Measurements from ENCODE around the gene CHD6. TPM values are rescaled to one million over a fixed set of nuclear protein-coding genes. Genes with fewer than 3 reads are reported as not detected.

The CHD6 gene, protein sequence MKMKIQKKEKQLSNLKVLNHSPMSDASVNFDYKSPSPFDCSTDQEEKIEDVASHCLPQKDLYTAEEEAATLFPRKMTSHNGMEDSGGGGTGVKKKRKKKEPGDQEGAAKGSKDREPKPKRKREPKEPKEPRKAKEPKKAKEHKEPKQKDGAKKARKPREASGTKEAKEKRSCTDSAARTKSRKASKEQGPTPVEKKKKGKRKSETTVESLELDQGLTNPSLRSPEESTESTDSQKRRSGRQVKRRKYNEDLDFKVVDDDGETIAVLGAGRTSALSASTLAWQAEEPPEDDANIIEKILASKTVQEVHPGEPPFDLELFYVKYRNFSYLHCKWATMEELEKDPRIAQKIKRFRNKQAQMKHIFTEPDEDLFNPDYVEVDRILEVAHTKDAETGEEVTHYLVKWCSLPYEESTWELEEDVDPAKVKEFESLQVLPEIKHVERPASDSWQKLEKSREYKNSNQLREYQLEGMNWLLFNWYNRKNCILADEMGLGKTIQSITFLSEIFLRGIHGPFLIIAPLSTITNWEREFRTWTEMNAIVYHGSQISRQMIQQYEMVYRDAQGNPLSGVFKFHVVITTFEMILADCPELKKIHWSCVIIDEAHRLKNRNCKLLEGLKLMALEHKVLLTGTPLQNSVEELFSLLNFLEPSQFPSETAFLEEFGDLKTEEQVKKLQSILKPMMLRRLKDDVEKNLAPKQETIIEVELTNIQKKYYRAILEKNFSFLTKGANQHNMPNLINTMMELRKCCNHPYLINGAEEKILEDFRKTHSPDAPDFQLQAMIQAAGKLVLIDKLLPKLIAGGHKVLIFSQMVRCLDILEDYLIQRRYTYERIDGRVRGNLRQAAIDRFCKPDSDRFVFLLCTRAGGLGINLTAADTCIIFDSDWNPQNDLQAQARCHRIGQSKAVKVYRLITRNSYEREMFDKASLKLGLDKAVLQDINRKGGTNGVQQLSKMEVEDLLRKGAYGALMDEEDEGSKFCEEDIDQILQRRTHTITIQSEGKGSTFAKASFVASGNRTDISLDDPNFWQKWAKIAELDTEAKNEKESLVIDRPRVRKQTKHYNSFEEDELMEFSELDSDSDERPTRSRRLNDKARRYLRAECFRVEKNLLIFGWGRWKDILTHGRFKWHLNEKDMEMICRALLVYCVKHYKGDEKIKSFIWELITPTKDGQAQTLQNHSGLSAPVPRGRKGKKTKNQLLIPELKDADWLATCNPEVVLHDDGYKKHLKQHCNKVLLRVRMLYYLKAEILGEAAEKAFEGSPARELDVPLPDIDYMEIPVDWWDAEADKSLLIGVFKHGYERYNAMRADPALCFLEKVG (N-terminal part only)
- polyA plus RNA-seq (2013, experiment 1 of 2; ENCODE audit: insufficient read length) = 11.9 TPM
- 13.1 TPM for polyA plus RNA-seq (2013, experiment 2 of 2; ENCODE audit: insufficient read length)

DNA sequence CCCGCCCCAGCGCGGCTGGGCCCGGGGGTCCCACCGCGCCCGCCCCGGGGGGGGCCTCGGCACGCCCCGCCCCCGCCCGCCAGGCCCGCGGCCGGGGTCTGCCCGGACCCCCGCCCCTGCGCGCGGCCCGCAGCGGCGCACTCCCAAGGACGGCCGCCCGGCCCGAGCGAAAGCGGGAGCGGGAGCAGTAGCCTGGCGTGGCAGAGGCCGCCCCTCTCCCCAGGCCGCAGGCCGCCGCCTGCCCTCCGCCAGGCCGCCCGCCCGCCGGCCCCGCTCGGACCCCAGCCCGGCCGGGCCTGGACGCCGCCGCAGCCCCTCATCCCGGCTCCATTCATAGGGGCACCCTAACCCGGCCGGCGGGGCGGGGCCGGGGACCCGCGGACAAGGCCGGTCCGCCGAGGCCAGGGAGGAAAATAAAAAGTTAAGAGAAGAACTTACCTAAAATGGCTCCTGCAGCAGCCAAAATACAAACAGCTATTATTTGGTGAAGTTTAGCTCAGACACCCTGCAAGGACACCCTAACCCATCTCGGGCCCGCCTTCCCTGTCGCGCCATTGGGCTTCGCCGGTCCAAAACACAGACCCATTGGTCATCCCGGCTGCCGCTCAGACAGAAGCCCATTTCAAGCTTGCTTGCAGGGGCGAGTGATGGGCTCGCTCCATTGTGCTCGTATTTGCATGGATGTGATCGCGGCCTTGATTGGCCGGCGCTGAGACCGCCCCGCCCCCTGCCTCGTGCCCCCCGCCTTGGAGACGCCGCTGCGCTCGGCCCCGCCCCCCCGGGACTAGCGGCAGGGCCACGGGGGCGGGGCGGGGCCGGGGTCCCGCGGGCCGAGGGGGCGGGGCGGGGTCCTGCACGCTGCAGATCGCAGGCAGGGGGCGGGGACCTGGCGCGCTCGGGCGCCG is at the start of gene CHD6:
Gene CHD6, minus strand, starts transcription at position 476 of the 905 bp plus-strand sequence. CDS start 67,040 bp downstream, outside the sequence.
- DNase-seq = peak; percentile 99

DNA sequence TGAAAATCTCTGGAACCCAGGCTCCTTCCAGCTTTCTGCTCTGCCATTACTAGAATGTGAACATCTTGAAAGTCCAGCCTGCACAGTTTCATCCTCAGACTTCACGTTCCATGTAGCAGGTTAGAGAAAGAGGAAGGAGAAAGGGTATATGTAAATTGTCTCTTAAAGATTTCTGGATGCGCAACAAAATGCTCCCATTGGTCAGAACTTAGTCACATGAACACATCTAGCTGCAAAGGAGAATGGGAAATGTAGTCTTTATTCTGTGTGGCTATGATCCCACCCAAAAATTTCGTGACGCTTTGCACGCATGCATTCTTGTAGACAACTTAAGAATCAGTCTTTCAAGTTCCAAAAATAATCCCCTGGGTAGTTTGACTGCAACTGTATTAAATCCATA is 46.4 kb upstream of the CHD6 start:
- peak; percentile 34 for DNase-seq

DNA sequence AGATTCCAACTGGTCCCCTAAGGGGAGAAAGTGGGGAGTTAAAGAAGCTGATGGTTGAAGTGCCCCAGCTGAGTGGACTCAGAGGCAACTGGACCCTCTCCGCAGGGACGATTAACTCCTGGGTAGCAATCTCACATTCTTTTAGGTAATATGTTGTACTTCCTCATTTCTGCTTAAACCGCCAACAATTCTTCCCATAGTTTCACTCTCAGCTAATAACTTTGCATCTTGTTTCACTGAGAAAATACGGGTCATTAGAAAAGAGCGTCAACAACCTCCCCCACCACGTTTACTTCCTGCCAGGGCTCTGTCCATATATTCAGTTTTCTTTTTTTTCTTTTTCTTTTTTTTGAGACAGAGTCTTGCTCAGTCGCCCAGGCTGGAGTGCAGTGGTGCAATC is 39.5 kb upstream of the CHD6 start:
- DNase-seq = no peak

DNA sequence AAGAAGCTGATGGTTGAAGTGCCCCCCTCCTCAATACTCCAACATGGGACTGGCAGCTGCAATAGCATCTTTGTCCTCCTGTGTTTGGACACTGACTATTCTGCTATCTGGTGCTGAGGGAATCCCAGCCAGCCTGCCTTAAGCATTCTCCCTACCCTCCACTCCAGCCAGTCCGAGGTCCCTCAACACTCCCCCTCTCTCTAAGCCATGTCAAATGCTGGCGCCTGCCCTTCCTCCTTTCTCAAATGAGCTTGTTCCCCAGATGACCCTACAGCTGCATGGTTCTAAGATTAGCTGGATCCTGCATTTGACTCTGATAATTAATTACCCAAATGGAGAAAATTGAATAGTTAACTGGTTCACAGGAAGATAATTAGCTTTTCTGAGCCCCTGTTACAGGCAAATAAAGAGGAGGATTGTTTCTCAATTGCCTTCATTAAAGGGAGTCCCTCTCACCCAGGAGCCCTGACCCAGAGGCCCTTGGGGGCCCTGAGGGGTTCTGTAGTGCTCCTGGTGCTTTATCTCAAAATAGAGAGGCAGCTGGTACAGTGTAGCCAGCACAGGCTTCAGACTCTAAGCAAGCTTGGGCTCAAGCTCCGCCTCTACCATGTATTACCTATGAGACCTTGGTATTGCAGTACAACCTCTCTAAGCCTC is 37.9 kb upstream of the CHD6 start:
- DNase-seq = no peak

DNA sequence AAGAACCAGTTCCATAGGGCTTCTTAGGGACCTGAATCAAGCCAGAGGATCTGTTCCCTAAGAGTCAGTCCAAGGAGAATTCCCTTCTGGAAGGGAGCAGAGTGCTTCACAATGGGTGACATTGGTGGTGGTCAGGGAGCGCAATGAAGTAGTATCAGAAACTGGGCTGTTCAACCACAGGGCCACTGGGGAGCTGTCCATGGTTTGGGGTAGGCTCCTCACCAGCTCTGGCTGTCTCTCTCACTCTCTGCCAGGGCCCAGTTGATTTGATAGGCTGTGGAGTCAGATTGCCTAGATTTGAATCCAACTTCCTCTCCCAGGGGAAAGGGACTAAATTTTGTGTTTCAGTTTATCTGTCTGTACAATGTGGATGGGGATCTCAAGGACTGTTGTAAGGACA is 36.7 kb upstream of the CHD6 start:
- peak; percentile 41 for DNase-seq

DNA sequence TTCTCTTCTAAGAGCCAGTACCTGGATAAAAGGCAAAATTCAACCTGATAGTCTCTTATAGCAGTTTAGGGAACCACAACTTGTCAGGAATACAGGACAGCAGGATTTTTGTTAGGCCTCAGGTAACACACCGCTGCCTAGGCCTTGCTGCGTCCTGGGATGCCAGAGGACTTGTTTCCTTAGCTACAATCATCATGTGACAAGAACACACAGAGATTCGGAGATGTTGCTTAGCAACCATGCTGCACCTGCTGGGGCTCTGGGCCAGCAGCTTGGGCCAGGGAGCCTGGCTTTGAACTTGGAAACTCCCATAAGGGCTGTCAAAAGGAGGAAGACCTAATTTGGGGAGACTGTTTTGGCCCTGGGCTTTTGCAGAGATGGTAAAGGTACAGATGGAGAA is 36.1 kb upstream of the CHD6 start:
- no peak for DNase-seq

DNA sequence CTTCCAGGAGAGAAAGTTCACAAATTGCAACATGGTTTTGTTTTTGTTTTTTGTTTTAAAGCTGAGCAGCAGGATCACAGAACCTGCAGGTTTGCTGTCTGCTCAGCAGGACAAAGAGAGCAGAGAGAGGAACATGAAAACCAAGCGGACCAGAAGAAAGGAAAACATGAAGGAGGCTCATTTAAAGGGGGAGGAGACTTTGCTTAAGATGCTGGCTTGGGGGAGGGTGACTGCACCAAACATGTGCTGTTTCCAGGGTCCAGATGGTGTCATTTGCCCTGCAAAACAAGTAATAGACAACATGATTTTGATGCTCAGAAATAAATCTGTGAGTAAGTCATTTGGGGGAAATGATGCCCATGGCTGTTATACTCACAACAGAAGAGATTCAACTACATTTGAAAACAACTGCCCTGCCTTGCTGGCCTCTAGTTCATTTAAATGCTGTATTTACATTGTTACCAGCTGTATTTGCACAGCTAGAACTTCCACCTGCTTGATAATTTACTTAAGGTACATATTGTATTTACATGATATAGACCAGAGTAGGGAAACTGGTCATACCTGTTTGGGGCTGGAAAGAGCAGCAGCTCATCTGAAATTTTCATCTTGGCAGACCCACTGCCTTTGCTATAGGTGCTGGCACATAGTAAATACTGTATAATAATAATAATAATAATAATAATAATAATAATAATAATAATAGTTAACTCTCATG is 32.2 kb upstream of the CHD6 start:
- DNase-seq = no peak

DNA sequence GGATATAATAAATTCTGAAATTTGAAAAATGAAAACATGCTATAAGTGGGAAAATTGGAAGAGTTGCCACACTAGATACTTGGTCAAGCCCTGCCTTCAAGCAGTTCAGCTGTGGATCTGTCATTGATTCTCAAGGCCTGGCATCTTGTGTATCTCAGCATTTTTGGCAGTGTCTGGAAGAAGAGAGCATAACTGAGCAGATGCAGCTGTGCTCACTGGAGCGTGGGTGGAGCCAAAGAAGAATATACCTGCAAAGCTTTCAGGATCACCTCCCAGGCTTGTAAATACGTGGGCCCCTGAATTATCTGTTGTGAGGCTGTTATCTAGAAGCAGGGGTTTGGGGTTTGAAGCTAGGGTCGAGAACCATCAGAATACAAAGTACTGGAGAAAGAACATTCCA is 31.3 kb upstream of the CHD6 start:
- DNase-seq = no peak

DNA sequence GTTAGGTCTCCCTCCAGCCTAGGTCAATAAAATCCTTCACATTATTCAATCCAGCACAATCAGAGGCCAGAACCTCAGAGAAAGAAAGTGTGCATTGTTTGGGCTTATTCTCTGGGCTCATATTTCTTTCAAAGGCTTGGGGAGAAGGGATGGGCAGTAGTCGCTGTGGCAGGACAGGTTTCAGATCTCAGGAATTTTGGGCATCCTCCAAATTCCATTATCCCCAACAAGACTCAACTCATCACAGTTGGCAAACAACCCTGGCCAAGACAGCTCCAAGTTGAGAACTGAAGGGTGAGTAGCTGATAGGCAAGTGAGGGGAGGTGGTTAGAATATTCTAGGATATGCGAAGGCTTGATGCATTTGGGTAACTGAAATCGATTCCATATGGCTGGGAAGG is 27.2 kb upstream of the CHD6 start:
- DNase-seq = no peak

DNA sequence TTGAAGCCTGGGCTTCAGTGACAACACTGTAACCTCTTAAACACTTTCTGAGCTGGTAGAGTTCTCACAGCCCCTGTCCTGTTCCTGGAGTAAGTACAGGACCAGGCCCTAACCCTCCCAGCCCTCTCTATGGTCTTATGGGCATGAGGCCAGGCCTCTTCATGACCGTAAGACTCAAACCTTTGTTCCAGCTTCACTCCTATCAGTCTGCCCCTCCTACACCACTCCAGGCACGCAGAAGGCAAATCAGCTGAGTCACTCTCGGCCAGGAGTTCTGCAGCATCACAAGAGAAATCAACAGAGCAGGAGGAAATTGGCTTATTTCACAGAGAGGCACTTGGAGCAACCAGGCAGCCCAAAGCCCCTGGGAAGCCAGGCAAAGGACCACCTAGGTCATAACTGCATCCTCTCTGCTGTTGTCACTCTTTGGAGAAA is 25.3 kb upstream of the CHD6 start:
- DNase-seq = peak; percentile 42

DNA sequence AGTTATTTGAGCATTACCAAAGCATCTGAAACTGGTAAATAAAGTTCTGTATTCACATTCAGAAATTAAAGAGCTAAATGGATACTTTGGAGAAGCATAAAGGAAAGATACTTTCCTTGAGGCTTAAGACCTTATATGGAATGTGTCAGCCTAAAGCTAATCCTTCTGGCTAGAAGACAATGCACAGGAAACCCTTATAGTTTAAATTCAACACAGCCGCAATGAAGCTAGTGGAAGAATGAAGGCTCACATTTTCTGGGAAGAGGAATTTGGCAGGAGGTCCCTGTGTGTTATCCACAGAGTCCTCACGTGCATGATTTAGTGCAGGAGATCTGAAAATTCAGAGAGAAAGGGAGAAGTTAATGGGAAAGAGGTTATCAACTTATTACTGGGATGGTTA is 21.5 kb upstream of the CHD6 start:
- no peak for DNase-seq

DNA sequence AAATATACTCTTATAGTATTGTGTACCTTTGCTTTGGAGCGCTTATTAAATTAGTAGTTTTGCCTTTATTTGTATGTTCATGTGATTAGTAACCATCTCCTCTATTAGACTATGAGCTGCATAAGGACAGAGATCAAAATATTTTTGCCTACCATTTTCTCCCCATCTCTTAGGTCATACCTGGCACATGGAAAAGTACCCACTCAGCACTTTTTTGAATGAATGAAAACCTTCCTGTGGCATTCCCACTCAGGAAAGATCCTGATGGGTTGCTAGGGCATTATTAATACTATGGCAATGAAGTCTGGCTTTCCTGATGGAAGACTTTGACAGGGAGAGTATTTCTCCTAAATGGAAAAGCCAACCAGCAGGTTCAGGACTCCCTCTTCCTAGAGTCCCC is 20.3 kb upstream of the CHD6 start:
- DNase-seq = no peak

DNA sequence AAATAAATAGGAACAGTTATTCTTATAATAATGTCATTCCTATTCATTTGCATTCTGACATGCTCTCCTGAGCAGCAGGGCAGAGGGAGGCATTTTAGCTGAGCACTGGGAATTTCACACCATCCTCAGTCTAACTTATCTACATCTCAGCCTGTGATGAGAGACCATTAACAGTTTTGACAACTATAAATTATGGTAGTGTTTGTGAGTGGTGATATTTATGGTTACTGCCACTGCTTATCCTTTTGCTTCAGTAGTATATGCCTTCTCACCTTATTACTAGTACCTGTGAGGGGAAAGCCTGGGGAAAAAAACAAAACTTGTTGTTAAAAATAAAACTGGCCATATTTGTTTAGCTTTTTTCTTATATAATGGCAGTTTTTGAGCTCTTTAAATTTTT is 17.0 kb upstream of the CHD6 start:
- DNase-seq = no peak

DNA sequence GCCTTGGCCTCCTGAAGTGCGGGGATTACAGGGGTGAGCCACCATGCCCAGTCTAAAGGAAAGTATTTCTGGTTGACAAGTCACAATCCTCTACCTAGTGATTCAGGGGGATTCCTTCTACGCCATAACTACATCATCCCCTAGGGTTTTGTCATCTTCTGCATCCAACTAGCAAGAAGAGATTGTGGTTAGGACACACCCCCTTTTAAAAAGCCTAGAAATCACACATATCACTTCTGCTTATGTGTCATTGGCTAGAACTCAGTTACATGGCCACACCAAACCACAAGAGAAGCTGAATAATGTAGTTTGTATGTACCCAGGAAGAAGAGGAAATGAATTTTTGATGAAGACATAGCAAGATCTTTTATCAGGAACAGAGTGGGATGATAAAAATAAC is 14.7 kb upstream of the CHD6 start:
- DNase-seq = peak; percentile 92

DNA sequence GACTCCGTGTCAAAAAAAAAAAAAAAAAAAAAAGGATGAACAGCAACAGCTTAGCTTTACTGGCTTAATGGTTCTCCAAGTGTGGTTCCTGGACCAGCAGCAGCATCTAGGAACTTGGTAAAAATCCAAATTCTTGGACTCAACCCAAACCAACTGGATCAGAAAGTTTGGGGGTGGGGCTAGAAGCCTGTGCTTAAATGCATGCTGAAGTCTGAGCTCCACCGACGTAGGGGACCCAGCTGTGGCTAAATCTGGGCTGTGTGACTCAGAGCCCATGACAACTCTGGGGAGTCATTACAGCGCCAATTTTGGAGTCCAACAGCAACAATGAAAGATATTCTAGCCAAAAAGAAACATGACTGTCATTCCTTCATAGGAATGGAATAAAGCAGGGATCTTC is 13.6 kb upstream of the CHD6 start:
- DNase-seq = peak; percentile 97

DNA sequence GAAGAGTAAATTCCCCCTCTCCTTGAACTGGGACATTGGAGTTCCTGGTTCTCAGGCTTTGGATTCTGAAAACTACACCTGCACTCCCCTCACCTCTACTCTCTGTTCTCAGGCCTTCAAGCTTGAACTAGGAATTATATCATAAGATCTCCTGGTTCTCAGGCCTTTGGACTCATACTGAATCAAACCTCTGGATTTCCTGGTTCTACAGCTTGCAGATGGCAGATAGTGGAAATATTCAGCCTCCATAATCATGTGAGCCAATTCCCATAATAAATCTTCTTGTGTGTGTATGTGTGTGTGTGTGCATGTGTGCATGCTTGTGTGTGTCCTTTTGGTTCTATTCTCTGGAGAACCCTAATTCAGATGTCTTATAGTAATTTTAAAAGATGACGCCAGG is 12.7 kb upstream of the CHD6 start:
- DNase-seq = no peak

DNA sequence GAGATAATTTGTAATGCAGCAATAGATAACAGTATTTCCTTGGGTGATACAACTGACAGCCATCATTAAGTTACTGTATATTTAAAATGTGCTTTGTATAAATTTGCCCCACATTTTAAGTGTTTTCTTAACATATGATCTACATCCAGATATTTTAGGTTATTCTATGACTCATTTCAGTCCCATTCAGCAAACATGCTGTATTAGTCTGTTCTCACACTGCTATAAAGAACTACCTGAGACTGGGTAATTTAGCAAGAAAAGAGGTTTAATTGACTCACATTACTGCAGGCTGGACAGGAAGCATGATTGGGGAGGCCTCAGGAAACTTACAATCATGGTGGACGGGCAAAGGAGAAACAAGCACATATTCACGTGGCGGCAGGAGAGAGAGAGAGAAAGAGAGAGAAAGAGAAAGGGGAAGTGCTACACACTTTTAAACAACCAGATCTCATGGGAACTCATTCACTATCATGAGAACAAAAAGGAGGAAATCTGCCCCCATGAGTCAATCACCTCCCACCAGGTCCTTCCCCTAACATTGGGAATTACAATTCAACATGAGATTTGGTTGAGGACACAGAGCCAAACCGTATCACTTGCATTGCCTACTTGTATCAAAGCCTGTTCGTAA is 9.6 kb upstream of the CHD6 start:
- DNase-seq = no peak

DNA sequence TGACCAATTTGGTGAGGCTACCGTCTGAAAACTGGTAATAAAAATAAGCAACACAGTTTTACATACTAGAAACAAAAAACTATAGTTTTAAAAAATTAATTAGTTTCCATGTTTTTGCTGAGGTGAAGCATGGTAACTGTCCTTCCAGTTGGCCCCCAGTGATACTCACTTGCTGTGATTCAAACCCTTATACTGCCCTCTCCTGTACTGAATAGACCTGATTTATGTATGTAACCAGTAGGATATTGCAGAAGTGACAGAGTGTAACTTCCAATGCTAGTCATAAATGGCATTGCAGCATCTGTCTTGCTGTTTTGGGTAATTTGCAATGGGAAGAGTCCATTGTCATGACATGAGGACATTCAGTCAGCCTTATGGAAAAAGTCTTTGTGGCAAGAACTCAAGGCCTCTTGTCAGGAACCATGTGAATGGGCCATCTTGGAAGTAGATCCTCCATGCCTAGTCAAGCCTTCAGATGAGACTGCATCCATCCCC is 8.9 kb upstream of the CHD6 start:
- DNase-seq = no peak

DNA sequence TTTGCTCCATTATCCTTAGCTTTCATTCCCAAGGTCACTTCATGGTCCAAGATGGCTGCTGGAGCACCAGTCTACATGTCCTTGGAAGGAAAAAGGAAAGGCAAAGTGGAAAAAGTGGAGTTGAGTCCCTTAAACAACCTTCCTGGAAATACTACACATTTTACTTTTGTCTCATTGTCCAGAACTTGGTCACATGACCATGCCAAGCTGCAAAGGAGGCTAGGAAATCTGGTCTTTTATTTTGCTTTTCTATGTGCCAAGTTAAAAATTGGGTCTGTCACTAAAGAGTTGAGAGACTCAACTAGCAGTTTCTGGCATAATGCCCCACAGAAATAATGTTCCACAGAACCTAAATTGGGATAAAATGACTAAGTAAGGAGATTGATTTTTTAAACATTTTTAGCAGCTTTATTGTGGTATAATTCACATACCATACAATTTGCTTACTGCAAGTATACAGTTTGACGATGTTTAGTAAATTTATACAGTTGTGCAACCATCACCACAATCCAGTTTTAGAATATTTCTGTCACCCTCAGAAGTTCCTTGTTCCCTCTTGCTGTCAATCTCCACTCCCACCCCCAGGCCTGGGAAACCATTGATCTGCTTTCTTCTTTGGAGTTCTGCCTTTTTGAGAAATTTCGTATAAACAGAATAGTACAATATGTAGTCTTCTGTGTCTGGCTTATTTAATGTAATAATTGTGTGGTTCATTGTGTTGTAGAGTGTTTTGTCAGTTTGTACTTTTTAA is 5.6 kb upstream of the CHD6 start:
- no peak for DNase-seq
